Uterus (tissue), 4 donors: ENCODE measurements around the gene PRKD1. TPM values are rescaled to one million over a fixed set of nuclear protein-coding genes. Genes with fewer than 3 reads are reported as not detected.

Source experiments
- DNase-seq, 2 donors: peaks; one replicate each; pipeline ENCODE4 v3.0.0-alpha.2; 2019 to 2020
- H3K27ac ChIP-seq, 2 donors: fragments of 200-600 bp; sonication (generic); 1 replicate in 1 of 2; 2 replicates in 1 of 2; pipeline ENCODE4 v1.5.1; 2016 to 2018
- H3K27me3 ChIP-seq, 2 donors: fragments of 200-600 bp; sonication (generic); one replicate each; pipeline ENCODE4 v1.5.1; 2018 to 2019; ENCODE audit warnings: control low read depth in 1 of 2
- H3K36me3 ChIP-seq, 2 donors: fragments of 200-600 bp; sonication (generic); one replicate each; pipeline ENCODE4 v1.5.1; 2019; ENCODE audit warnings: control low read depth in 1 of 2
- H3K4me1 ChIP-seq, 2 donors: fragments of 200-600 bp; sonication (generic); one replicate each; pipeline ENCODE4 v1.5.1; 2018 to 2019; ENCODE audit warnings: control low read depth in 1 of 2
- H3K4me3 ChIP-seq, 2 donors: fragments of 200-600 bp; sonication (generic); 1 replicate in 1 of 2; 2 replicates in 1 of 2; pipeline ENCODE4 v1.5.1; 2018 to 2019; ENCODE audit warnings: mild to moderate bottlenecking in 1 of 2
- H3K9me3 ChIP-seq, 2 donors: fragments of 200-600 bp; sonication (generic); one replicate each; pipeline ENCODE4 v1.5.1; 2019; ENCODE audit warnings: control low read depth in 1 of 2
- CTCF ChIP-seq, 4 experiments: fragments of 200-600 bp in 2 of 4; fragments of 450-650 bp in 2 of 4; sonication (generic) in 2 of 4; IDR thresholded peaks; one replicate each; pipeline ENCODE4 v1.5.1; 2016 to 2019; ENCODE audit warnings: antibody characterized with exemption in 4 of 4, mild to moderate bottlenecking in 2 of 4, moderate library complexity in 1 of 4
- POLR2A ChIP-seq, 2 donors: fragments of 450-650 bp; IDR thresholded peaks; one replicate each; pipeline ENCODE4 v1.6.1; 2016; ENCODE audit warnings: antibody characterized with exemption in 2 of 2, mild to moderate bottlenecking in 1 of 2, moderate library complexity in 1 of 2
- intact Hi-C: fragments of 100-400 bp; cut with DNase I; formaldehyde crosslinking; loops from one replicate; pipeline ENCODE4 v1.15.1; 2023; ENCODE audit warnings: low total_unique reads
- total RNA-seq, 4 donors: library from RNA; depleted of rRNA in 3 of 4; stranded (reverse); fragments of >200 nt in 3 of 4; gene quantifications; one replicate each; pipeline versions ENCODE4 v1.1.0 to v1.2.4, GENCODE V29; 2014 to 2023
- donor health status: DM: yes; HTN: yes; CAD: no.

Gene PRKD1
- total RNA-seq, 4 donors from 2014 or later = 6.4 to 47.9 (median 31.5) TPM

GRCh38 chr14:29654901-29655550 is 272.6 kb downstream of the PRKD1 start:
- no peaks in the 10 kb centered on the region for H3K9me3 ChIP-seq
- intact Hi-C loops = no loop called here
- H3K27ac ChIP-seq = no peak overlapping the region
- H3K4me1 ChIP-seq = no peaks in the 10 kb centered on the region
- H3K27me3 ChIP-seq = no peaks in the 10 kb centered on the region
- H3K36me3 ChIP-seq = no peaks in the 10 kb centered on the region
- H3K4me3 ChIP-seq = no peak overlapping the region
- DNase-seq = no peak
- no peak for TF ChIP-seq CTCF (IDR thresholded peaks at IDR 0.05)
- TF ChIP-seq POLR2A (IDR thresholded peaks at IDR 0.05) = no peak

GRCh38 chr14:29653303-29653702 is 274.3 kb downstream of the PRKD1 start:
- no peak for TF ChIP-seq POLR2A (IDR thresholded peaks at IDR 0.05)
- no peak for TF ChIP-seq CTCF (IDR thresholded peaks at IDR 0.05)
- Histone ChIP-seq H3K4me1 (no peaks in the 10 kb centered on the region), H3K9me3 (no peaks in the 10 kb centered on the region), H3K27ac (no peak overlapping the region), H3K27me3 (no peaks in the 10 kb centered on the region), H3K36me3 (no peaks in the 10 kb centered on the region), H3K4me3 (no peak overlapping the region)
- DNase-seq = no peak
- intact Hi-C loops = no loop called here

GRCh38 chr14:29652571-29652970 is 275.1 kb downstream of the PRKD1 start:
- DNase-seq = no peak
- intact Hi-C loops = no loop called here
- H3K27me3 ChIP-seq = no peaks in the 10 kb centered on the region
- H3K4me1 ChIP-seq = no peaks in the 10 kb centered on the region
- H3K4me3 ChIP-seq = no peak overlapping the region
- no peaks in the 10 kb centered on the region for H3K36me3 ChIP-seq
- no peak overlapping the region for H3K27ac ChIP-seq
- no peak for TF ChIP-seq CTCF (IDR thresholded peaks at IDR 0.05)
- TF ChIP-seq POLR2A (IDR thresholded peaks at IDR 0.05) = no peak
- H3K9me3 ChIP-seq = no peaks in the 10 kb centered on the region

- no peaks in the 10 kb centered on the region for H3K4me1 ChIP-seq
- H3K9me3 ChIP-seq = no peaks in the 10 kb centered on the region
- H3K36me3 ChIP-seq = no peaks in the 10 kb centered on the region
- H3K27me3 ChIP-seq = no peaks in the 10 kb centered on the region
- no peak overlapping the region for H3K27ac ChIP-seq
- intact Hi-C loops = no loop called here
- DNase-seq = no peak
- H3K4me3 ChIP-seq = no peak overlapping the region
- TF ChIP-seq CTCF (IDR thresholded peaks at IDR 0.05) (no peak), POLR2A (IDR thresholded peaks at IDR 0.05) (no peak)
These were observed 276.9 kb downstream of the PRKD1 start for GRCh38 chr14:29650554-29651269.

- Histone ChIP-seq H3K27ac (no peak overlapping the region), H3K4me3 (no peak overlapping the region), H3K9me3 (no peaks in the 10 kb centered on the region), H3K4me1 (no peaks in the 10 kb centered on the region), H3K36me3 (no peaks in the 10 kb centered on the region), H3K27me3 (no peaks in the 10 kb centered on the region)
- no peak for DNase-seq
- no peak for TF ChIP-seq POLR2A (IDR thresholded peaks at IDR 0.05)
- no peak for TF ChIP-seq CTCF (IDR thresholded peaks at IDR 0.05)
- intact Hi-C loops = no loop called here
These were observed 278.5 kb downstream of the PRKD1 start for GRCh38 chr14:29649170-29649569.
